GM18498 (cell line): ENCODE measurements around the gene EXOC3.
A peak's percentile ranks its signal among the peaks of the same experiment; 100 is the strongest.

ENCODE experiments used
- ATAC-seq: cut with Tn5 transposase; IDR thresholded peaks from one replicate; pipeline ENCODE4 v1.9.1; 2021; ENCODE audit warnings: mild to moderate bottlenecking, moderate library complexity; ENCODE audit not compliant: unreplicated experiment

EXOC3 gene

GRCh38 chr5:424301-425110 is 18.5 kb upstream of the EXOC3 start:
- peak; percentile 91 for ATAC-seq

GRCh38 chr5:425714-426113 is 17.3 kb upstream of the EXOC3 start:
- ATAC-seq = no peak

- ATAC-seq = no peak
Measured at GRCh38 chr5:426392-426976, 16.5 kb upstream of the EXOC3 start.

- no peak for ATAC-seq
Measured at GRCh38 chr5:427415-428087, 15.4 kb upstream of the EXOC3 start.

- ATAC-seq = no peak
Measured at GRCh38 chr5:428219-428618, 14.8 kb upstream of the EXOC3 start.

GRCh38 chr5:428754-429452 is 14.1 kb upstream of the EXOC3 start:
- ATAC-seq = no peak

GRCh38 chr5:429453-430188 is 13.4 kb upstream of the EXOC3 start:
- ATAC-seq = no peak

- ATAC-seq = no peak
Measured at GRCh38 chr5:430214-430925, 12.6 kb upstream of the EXOC3 start.

- peak; percentile 79 for ATAC-seq
Measured at GRCh38 chr5:431001-431710, 11.8 kb upstream of the EXOC3 start.

GRCh38 chr5:431711-432050 is 11.3 kb upstream of the EXOC3 start:
- ATAC-seq = no peak

- ATAC-seq = no peak
Measured at GRCh38 chr5:432201-432927, 10.6 kb upstream of the EXOC3 start.

GRCh38 chr5:432928-433791 is 9.8 kb upstream of the EXOC3 start:
- ATAC-seq = no peak

- no peak for ATAC-seq
Measured at GRCh38 chr5:433836-434235, 9.1 kb upstream of the EXOC3 start.

GRCh38 chr5:434443-435146 is 8.4 kb upstream of the EXOC3 start:
- ATAC-seq = no peak

GRCh38 chr5:435156-435790 is 7.7 kb upstream of the EXOC3 start:
- ATAC-seq = no peak

GRCh38 chr5:435961-436640 is 6.9 kb upstream of the EXOC3 start:
- no peak for ATAC-seq

GRCh38 chr5:436641-436975 is 6.4 kb upstream of the EXOC3 start:
- no peak for ATAC-seq
